DOHH2 (cell line): ENCODE data around the gene ADAMTS13.
A peak's percentile ranks its signal among the peaks of the same experiment; 100 is the strongest.

ENCODE experiments used
- H3F3A ChIP-seq: fragments of 200-600 bp; sonication (generic), shearing (Covaris generic); 2 replicates; pipeline ENCODE4 v1.6.0; 2016; ENCODE audit warnings: antibody characterized with exemption, mild to moderate bottlenecking; ENCODE audit not compliant: control insufficient read depth, insufficient read depth
- H3K27ac ChIP-seq: fragments of 200-600 bp; sonication (generic); 2 replicates; pipeline ENCODE4 v1.5.1; 2014; ENCODE audit warnings: low read depth, mild to moderate bottlenecking, low read length, moderate library complexity
- H3K27me3 ChIP-seq: fragments of 200-600 bp; sonication (generic); 2 replicates; pipeline ENCODE4 v1.6.1; 2014; ENCODE audit warnings: mild to moderate bottlenecking, low read length, mixed read lengths; ENCODE audit not compliant: control insufficient read depth
- H3K36me3 ChIP-seq: fragments of 200-600 bp; sonication (generic); 2 replicates; pipeline ENCODE4 v1.6.1; 2014; ENCODE audit warnings: mild to moderate bottlenecking, low read length, moderate library complexity, mixed read lengths; ENCODE audit not compliant: control insufficient read depth
- H3K4me1 ChIP-seq: fragments of 200-600 bp; sonication (generic); 2 replicates; pipeline ENCODE4 v1.6.1; 2014; ENCODE audit warnings: mild to moderate bottlenecking, low read length, mixed read lengths; ENCODE audit not compliant: control insufficient read depth
- H3K4me2 ChIP-seq: fragments of 200-600 bp; sonication (generic); 2 replicates; pipeline ENCODE4 v1.6.0; 2014; ENCODE audit warnings: mild to moderate bottlenecking, low read length, moderate library complexity
- H3K4me3 ChIP-seq: fragments of 200-600 bp; sonication (generic); 2 replicates; pipeline ENCODE4 v1.5.1; 2014; ENCODE audit warnings: mild to moderate bottlenecking, low read length, mixed read lengths
- H3K79me2 ChIP-seq: fragments of 200-600 bp; sonication (generic); 2 replicates; pipeline ENCODE4 v1.6.1; 2014; ENCODE audit warnings: mild to moderate bottlenecking, low read length, mixed read lengths; ENCODE audit not compliant: control insufficient read depth
- H3K9me2 ChIP-seq: fragments of 200-600 bp; sonication (generic); replicated peaks from 2 replicates; pipeline ENCODE4 v1.6.1; 2014; ENCODE audit warnings: mild to moderate bottlenecking, low read length, mixed read lengths; ENCODE audit not compliant: control insufficient read depth
- H3K9me3 ChIP-seq: fragments of 200-600 bp; sonication (generic); 2 replicates; pipeline ENCODE4 v1.6.1; 2014; ENCODE audit warnings: antibody characterized with exemption, low read length, mixed read lengths; ENCODE audit not compliant: control insufficient read depth, insufficient read depth
- H4K20me1 ChIP-seq: fragments of 200-600 bp; sonication (generic); 2 replicates; pipeline ENCODE4 v1.6.0; 2014; ENCODE audit warnings: low read depth, mild to moderate bottlenecking, antibody characterized with exemption, low read length, moderate library complexity; ENCODE audit not compliant: control insufficient read depth, insufficient read depth
- EZH2phosphoT487 ChIP-seq: fragments of 200-600 bp; sonication (generic); IDR thresholded peaks from 2 replicates; pipeline ENCODE4 v1.6.1; 2017; ENCODE audit warnings: borderline replicate concordance, mild to moderate bottlenecking, antibody characterized with exemption, low read length, moderate library complexity, mixed read lengths
- TF ChIP-seq, protein P1 (sequence below): fragments of 200-600 bp; sonication (generic); IDR thresholded peaks from one replicate; pipeline ENCODE4 v1.5.1; 2014; ENCODE audit warnings: antibody characterized with exemption, mild to moderate bottlenecking, low read depth, low read length; ENCODE audit not compliant: poor library complexity, severe bottlenecking

The ADAMTS13 gene

DNA sequence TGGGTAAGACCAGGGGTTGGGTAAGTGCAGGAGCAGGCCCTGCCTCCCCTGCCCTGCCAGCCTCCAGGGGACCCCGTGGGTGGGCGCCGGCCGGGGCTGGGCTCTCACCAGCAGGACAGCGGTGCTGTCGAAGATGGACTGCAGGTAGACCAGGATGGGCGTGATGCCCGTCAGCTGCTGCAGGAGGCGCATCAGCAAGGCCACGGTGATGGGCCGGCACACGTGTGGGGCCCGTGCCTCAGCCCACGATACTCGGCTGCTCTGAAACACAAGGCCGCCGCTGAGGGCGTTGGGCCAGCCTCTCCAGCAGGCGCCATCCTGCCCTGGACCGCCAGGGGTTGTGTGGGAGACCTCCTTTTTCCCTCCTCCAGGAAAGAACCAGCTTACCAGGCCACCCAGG is 52.7 kb downstream of the ADAMTS13 start:
- H3K9me2 ChIP-seq = no peaks in the 10 kb centered on the region
- H3K27me3 ChIP-seq = no peaks in the 10 kb centered on the region
- no peaks in the 10 kb centered on the region for H3K9me3 ChIP-seq
- peaks cover 24% of the 10 kb centered on the region for H3K4me1 ChIP-seq
- no peak overlapping the region for H3K27ac ChIP-seq
- no peak overlapping the region for H3K4me3 ChIP-seq
- peaks cover 71% of the 10 kb centered on the region for H3K36me3 ChIP-seq
- peaks cover 18% of the 10 kb centered on the region; the same call in 1 of the 2 replicates for H4K20me1 ChIP-seq
- H3K4me2 ChIP-seq = no peak overlapping the region
- peaks cover 5% of the 10 kb centered on the region; the same call in 1 of the 2 replicates for H3F3A ChIP-seq
- peaks cover 31% of the 10 kb centered on the region for H3K79me2 ChIP-seq
- no peak for TF ChIP-seq EZH2phosphoT487
- TF ChIP-seq, protein P1, sequence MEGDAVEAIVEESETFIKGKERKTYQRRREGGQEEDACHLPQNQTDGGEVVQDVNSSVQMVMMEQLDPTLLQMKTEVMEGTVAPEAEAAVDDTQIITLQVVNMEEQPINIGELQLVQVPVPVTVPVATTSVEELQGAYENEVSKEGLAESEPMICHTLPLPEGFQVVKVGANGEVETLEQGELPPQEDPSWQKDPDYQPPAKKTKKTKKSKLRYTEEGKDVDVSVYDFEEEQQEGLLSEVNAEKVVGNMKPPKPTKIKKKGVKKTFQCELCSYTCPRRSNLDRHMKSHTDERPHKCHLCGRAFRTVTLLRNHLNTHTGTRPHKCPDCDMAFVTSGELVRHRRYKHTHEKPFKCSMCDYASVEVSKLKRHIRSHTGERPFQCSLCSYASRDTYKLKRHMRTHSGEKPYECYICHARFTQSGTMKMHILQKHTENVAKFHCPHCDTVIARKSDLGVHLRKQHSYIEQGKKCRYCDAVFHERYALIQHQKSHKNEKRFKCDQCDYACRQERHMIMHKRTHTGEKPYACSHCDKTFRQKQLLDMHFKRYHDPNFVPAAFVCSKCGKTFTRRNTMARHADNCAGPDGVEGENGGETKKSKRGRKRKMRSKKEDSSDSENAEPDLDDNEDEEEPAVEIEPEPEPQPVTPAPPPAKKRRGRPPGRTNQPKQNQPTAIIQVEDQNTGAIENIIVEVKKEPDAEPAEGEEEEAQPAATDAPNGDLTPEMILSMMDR = no peak

DNA sequence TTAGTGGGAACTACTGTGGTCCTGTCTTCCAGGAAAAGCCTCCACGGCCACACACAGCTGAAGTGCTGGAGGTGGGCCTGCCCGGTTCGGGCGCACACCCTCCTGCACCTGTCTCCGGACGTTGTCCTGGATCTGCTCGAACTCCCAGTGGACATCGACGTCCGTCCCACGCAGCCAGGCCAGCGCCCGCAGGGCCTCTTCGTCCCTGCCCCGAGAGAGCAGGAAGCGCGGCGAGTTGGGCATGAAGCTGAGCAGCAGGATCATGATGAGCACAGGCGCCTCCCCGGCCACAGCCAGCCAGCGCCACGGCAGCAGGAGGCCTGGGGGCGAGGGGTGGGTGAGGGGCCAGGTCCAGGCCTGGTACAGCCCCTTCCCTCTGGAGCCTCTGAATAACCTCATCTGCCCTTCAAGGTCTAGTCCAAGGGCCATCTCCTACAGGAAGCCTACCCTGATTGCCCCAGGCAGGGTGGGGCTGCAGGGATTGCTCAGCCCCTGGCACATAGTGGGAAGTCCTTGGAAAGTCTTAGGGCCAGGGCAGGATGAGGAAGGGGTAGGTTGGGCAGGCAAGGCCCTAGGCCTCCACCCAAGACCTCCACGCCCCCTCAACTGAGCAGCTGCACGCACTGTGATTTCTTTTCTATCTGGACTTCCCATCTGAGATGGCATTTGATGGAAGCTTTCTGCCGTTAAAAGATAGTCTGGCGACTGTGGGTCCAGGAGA is 53.3 kb downstream of the ADAMTS13 start:
- peaks cover 14% of the 10 kb centered on the region; the same call in 1 of the 2 replicates for H4K20me1 ChIP-seq
- H3K27ac ChIP-seq = no peak overlapping the region
- no peaks in the 10 kb centered on the region for H3K9me2 ChIP-seq
- H3K9me3 ChIP-seq = no peaks in the 10 kb centered on the region
- peaks cover 26% of the 10 kb centered on the region for H3K4me1 ChIP-seq
- no peaks in the 10 kb centered on the region for H3K27me3 ChIP-seq
- peaks cover 8% of the 10 kb centered on the region; the same call in 1 of the 2 replicates for H3F3A ChIP-seq
- H3K79me2 ChIP-seq = peaks cover 31% of the 10 kb centered on the region
- H3K36me3 ChIP-seq = peaks cover 71% of the 10 kb centered on the region
- TF ChIP-seq, protein P1 = no peak
- TF ChIP-seq EZH2phosphoT487 = no peak
- H3K4me3 ChIP-seq = no peak overlapping the region
- no peak overlapping the region for H3K4me2 ChIP-seq

DNA sequence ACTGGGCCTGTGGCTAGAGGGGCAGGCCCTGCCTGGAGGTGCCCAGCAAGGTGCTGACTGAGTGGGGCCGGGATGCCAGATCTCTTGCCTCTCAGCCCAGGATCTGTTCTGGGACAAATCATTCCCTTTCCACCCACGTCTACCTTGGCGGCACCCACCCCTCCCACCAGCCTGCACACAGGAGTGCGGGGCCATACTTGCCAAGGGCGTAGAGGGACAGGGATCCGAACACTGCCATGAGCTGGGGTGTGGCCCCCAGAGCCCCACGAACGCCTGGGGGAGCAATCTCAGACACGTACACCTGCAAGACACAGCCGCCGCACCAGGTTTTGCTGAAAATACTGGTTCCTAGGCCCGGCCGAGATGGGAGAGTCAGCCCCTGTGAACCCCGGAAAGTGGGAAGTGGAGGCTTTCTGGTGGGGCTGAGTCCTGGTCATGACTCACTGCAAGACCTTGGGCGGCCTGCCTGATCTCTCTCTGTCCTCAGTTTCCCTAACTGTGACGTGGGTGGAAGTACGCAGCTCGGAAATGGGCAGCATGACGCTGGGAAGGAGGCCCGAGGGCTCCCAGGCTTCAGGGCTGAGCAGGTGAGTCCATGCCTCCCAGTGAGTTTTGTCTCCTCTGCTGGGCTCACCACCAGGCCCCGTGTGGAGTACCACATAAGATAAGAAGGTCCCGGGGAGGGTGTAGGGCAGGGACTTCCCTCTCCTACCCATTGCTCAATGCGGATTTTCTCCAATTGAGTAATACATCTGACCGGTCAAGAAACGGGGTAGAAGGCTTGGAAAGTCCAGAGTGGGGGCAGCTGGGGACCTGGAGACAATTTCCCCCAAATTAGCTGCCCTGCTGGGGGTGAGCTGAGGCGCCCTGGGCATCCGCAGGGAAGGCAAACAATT is 54.1 kb downstream of the ADAMTS13 start:
- Histone ChIP-seq H3K9me2 (no peaks in the 10 kb centered on the region), H3K27ac (no peak overlapping the region), H3K4me2 (peak overlapping the region; percentile 97; the same call in 1 of the 2 replicates), H3K9me3 (no peaks in the 10 kb centered on the region), H4K20me1 (peaks cover 14% of the 10 kb centered on the region; the same call in 1 of the 2 replicates), H3K79me2 (peaks cover 31% of the 10 kb centered on the region), H3K4me3 (peak overlapping the region; percentile 9; the same call in 1 of the 2 replicates), H3K27me3 (no peaks in the 10 kb centered on the region), H3K4me1 (peaks cover 26% of the 10 kb centered on the region), H3K36me3 (peaks cover 71% of the 10 kb centered on the region), H3F3A (peaks cover 4% of the 10 kb centered on the region; the same call in 1 of the 2 replicates)
- TF ChIP-seq, protein P1 = no peak
- TF ChIP-seq EZH2phosphoT487 = no peak
